GM21737 (cell line): Measurements from ENCODE around the gene NDUFB6.
A peak's percentile ranks its signal among the peaks of the same experiment; 100 is the strongest.
"Not testable (repeated sequence)": the region's sequence is repeated elsewhere in the genome, so short reads cannot be mapped to it uniquely, and the experiment has no call there.

Source experiments
- ATAC-seq: cut with Tn5 transposase; IDR thresholded peaks from one replicate; pipeline ENCODE4 v1.9.1; 2021; ENCODE audit warnings: mild to moderate bottlenecking, moderate library complexity; ENCODE audit not compliant: unreplicated experiment

Gene NDUFB6

DNA sequence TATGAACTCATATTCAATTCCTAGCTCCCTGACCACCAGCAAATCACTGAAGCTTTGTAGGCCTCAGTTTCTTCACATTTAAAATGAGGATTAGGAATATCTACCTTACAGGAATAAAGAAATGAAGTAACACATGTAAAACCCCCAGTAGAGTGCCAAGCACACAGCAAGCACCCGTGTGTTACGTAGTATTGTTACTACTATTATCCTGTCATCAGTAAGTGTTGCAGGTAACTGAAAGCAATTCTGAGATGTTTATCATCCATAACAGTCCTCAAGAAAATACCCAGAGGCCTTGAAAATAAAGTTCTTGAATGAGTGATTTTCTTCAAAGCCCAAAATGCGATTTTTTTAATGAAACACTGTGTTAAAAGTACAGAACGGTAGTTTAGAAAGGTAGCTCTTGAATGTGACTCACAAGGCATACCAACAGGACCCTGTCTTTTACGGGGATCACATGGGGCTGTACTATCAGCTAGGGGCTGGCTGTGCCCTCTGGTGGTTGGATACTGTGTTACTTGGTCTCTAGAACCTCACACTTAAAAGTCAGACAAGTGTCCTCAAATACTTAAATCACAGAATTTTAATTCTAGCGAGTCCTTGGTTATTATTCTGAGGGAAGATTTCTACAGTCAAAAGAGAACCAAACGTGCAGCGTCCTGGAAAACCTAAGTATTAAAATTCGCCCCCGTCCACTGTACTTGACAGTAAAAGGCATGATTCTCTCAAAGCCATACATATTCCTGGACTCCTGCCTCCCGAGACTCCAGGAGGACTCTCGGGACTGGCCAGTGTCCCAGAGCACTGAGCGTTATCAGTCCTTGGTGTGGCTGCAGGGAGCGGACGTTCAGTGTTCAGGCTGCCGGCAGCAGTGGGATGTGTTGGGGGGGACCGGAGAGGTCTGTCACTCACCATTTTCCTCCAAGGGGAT lies 725 bp downstream of the NDUFB6 start:
- peak; percentile 89 for ATAC-seq

DNA sequence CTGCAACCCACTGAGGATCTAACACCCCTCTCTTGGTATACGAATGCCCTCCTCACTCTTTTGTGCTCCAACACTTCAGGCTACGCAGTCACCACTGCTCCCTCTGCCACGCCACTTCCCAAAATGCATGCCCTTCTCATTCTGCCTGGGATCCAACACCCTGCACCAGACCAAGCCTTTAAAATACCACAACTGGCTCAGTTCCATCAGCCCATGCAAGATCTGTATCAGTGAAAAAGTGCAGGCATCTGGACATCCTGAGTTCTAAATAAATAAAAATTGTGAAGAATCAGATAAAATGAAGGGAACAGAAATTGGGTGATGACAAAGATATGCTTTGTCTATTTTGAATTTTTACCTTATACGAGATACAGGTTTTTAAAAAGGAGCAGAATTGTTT lies 2.7 kb downstream of the NDUFB6 start:
- ATAC-seq, result no peak

DNA sequence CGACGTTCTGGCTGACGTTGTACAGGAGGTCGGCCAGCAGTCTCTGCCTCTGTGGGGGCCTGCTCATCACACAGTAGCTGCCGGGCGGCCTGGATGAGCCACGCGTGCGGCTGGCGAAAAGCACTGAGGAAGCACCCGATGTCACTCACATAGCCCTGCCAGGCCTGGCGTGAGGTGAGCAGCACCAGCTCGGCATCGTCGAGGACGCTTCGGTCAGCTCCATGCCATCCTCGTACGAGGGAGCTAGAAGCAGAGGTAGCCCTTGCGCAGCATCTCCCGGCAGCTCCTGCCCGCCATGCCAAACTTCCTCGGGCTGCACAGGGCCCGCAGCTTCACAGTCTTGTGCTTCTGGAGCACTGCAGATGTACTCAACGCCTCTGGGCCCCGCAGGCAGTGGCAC lies 6.2 kb downstream of the NDUFB6 start:
- ATAC-seq, result no peak

- ATAC-seq, result no peak
These were observed 7.0 kb downstream of the NDUFB6 start for GRCh38 chr9:32565967-32566366.

GRCh38 chr9:32558408-32558934 lies 14.5 kb downstream of the NDUFB6 start:
- no peak for ATAC-seq

- no peak for ATAC-seq
These were observed 18.4 kb downstream of the NDUFB6 start for GRCh38 chr9:32554591-32554990.

GRCh38 chr9:32554107-32554506 lies 18.9 kb downstream of the NDUFB6 start:
- no peak for ATAC-seq

DNA sequence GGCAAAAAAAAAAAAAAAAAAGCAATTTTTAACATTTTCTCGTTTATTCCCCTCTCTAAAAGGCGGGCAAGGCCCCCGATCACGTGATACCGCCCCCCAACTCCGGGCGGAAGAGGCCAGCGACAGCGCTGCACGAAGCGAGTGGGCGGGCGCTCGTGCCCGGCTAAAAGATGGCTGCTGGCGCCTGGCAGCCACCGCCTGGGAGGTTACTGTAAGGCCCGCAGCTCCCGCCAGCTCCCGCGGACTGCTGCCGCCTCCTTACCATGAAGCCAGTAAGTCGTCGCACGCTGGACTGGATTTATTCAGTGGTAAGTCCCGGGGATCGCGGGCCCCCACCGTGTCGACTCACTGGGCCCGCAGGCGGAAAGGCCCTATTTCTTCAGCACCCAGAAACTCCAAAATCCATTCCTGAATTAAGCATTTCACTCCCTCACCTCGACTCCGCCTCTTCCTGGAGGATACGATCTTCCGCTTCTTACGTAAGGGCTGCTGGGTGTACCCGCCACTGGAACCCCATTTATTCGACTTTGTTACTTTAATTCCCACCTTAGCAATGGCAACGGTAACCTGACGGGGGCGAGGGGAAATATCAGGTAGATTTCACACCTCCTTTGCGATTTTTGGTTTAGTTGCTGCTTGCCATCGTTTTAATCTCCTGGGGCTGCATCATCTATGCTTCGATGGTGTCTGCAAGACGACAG lies 20.6 kb downstream of the NDUFB6 start, which contains the start of the genes SMIM27 and TOPORS:
SMIM27 (plus strand) TSS at position 156 of the 701 bp plus-strand sequence; CDS start at position 264, 108 bp downstream.
TOPORS (minus strand) TSS at position 415 of the 701 bp plus-strand sequence; CDS start at position 265, 150 bp downstream.
- peak; percentile 66 for ATAC-seq

DNA sequence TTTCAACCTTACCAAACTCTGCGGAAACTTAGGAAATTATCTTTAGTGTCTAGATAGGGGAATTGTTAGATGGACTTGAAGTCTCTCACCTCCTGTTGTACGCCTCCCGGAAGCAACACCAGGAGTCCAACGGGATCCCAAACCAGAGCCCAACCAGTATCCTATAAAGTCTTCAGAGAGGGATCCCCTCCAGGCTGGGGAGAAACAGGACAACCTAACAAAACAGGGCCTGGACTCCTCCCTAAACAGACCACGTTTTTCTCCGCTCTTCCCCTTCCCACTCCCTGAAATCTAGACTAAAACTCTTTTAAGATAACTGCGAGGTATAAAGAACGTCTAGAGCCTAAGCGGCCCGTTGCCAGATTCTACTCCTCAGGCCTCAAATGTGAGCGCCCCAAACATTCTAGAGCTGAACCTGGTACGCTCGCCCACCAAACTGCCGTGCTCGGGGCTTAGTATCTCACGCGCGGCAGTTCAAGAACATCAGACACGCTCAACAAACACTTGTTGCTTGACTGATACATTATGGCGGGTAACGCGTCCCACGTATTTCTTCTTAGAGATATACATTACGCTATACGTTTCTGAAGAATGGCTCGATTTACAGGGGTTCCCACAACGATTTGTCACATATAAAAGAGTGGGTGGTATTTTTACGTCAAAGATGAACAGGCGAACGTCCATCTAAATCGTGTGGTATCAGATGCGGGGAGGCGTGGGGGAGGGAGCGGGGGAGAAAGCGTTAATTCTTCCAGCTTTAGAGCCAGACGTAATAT lies 21.5 kb downstream of the NDUFB6 start:
- peak; percentile 4 for ATAC-seq

DNA sequence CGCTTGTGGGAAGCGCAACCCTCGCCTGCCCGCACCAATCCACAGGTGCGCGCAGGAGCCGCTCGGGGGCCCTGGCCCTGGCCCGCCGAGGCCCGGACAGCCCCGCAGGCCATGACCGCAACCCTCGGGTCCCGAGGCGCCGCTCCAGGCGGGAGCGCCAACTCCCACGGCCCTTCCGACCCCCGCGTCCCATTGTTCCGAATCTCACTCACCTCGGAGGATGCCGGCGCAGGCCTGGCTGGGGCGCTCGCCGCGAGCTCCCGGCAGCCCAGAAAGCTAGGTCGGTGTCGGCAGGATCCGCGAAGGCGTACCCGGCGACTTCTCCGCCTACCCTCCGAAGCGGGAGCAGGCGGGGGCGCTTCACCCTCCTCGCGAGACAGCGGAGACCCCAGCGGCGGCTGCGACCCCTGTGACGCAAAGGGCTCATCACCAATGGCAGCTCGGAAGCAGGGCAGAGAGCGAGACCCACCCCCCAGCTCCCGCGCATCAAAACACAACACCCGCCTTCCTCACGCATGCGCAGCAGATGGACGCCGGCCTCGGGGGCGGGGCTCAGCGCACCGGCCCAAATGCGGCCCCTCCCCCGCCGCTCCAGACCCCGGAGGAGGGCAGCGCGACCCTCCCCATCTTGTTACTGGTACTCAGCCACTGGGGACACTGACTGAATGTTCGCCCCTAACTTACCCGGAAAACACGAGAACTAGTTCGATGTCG lies 22.2 kb downstream of the NDUFB6 start:
- ATAC-seq, result peak; percentile 69

DNA sequence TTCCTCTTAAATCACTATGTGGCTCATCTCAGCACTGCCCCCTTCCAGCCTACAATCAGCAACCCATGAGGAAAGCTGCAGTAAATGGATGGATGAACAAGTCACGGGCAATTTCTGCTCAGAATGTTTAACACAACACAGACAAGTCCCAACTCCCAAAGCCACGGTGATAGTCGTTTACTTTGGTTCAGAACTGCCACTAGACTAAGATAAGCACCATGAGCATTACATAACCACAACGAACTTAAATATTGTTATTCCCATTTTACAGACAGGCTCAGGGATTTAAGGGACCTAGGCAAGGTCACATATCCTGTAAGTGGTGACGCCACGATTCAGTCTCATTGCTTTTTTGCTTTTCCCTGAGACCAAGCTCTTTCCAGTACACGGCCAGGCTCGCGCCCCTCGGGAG lies 22.8 kb downstream of the NDUFB6 start:
- ATAC-seq, result no peak

DNA sequence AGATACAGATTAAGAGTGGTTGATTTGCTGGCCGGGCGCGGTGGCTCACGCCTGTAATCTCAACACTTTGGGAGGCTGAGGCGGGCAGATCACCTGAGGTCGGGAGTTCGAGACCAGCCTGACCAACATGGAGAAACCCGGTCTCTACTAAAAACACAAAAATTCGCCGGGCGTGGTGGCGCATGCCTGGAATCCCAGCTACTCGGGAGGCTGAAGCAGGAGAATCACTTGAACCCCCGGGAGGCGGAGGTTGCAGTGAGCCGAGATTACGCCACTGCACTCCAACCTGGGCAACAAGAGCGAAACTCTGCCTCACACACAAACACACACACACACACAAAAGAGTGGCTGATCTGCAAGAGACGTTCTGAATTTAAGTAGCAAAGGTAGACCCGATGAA lies 24.7 kb downstream of the NDUFB6 start:
- ATAC-seq, result not testable (repeated sequence)

DNA sequence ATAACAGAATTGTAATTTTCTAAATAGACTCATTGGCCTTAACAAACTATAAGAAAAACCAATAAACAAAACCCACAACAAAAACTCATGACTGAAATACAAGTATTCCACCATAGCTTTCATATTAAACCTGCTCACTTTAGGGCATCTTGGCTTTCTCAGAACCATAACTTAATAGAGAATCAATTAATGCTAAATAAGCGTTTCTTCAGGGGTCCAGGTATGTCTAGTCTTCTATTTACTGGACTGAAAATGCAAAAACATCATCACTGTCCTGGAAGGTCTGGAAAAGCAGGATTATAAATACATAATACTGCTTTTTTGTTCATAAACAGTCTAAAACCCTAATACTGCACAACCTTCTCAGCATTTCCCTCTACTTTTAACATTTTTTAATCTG lies 27.1 kb downstream of the NDUFB6 start:
- ATAC-seq, result no peak

- no peak for ATAC-seq
These were observed 29.9 kb downstream of the NDUFB6 start for GRCh38 chr9:32543047-32543446.

DNA sequence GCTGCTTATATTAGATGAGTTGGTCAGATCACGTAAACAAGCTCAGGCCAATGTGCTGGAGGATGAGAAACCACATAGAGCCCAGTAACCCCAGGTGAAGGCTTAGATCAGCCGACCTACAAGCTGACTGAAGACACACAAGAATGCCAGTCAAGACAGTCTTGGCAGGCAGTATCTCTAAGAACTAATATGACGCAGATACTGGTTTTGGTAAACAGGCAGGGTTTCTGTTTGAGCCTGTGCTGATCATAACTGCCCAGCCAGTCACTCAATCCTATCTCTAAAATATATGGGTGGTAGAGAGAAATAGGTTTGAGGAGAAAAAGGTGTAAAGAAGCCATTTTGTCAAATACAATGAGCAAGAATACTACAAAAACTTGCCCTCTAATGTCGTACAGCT lies 39.1 kb downstream of the NDUFB6 start:
- no peak for ATAC-seq

DNA sequence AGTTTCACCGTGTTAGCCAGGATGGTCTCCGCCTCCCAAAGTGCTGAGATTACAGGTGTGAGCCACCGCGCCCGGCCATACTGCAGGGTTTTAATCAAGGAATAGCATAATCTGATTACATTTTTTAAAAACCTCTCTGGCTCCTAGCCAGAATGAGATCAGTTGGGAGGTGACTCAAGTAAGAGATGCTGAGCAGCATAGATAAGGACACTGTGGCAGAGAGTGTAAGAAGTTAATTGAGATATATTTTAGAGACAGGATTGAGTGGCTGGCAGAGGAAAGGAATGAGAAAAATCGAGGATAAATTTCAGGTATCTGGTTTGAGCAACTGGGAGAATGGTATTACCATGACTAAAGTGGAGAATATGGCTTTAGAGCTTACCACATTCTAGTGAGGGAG lies 39.6 kb downstream of the NDUFB6 start:
- no peak for ATAC-seq

GRCh38 chr9:32526707-32527048 lies 46.3 kb downstream of the NDUFB6 start:
- no peak for ATAC-seq

DNA sequence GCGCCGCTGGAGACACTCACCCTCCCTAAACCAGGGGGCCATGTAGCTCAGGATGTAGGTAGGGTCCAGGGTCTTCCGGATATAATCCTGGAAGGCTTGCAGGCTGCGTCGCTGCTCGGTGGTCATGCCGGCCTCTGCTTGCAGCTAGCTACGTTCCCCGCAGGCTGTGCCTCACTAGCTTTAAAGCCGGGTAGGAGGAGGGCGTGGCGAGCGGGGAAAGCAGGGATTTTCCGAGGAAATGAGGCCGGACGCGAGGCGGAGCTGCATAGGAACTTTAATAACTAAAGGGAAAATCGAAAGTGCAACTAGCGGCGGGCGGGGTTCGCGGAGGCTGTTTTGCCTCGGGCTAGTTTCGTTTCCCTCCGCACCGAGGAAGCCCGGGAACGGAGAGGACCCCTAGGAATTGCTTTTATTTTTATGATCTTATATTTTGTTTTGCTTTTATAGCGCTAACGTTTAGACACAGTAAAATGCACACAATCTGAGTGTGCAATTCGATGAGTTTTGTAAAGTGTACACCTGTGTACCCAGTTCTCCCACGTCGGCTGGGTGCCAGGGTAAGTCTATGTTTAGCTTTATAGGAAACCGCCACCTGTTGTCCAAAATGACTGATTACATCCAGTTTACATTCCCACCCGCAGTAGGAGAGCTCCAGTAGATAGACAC lies 46.8 kb downstream of the NDUFB6 start, which contains the start of gene RIGI:
RIGI (minus strand) TSS at position 156 of the 666 bp plus-strand sequence; CDS start at position 126, 30 bp downstream.
- peak; percentile 77 for ATAC-seq

DNA sequence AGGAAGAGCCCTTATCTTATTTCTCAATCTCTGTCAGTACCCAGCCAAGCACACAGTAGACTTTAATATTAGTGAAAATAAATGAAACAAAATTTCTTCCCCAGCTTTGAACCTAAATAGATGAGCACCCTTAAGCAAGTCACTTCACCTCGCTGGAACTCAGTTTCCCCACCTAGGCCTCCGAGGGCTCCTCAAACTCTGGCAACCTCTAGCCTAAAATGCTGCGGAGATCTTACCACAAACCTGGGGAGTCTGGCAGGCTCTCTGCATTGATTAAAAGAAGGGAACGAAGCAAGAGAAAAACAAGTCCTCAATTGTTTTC lies 47.3 kb downstream of the NDUFB6 start:
- ATAC-seq, result no peak
